ENCODE data around the gene RPS3A.

DNA sequence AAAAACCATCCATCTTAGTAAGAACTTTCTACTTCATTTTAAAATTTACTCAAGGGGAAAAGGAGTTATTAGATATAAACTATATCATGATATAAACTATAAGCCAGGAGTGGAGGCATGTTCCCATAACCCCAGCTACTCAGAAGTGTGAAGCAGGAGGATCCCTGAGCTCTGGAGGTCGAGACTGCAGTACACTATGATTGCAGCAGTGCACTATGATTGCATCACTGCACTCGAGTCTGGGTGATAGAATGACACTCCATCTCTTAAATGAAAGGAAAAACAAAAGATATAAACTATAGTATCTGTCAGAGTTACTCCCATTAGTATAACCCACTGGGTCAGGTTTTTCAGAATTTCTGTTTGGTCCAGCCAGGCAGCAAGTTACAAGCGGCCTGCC, 47.6 kb downstream of the RPS3A start:
- TF ChIP-seq CTCF (conservative IDR thresholded peaks at IDR 0.05) (no peak), ZFX (IDR thresholded peaks at IDR 0.05) (no peak)

Data from C4-2B (cell line).